Measurements from ENCODE around the gene ZDBF2.

ZDBF2 gene

GRCh38 chr2:206229642-206230041 lies 44.8 kb upstream of the ZDBF2 start:
- ATAC-seq: no peak
- TF ChIP-seq PATZ1 (CRISPR knock-in tag; IDR thresholded peaks at IDR 0.05; ENCODE audit: borderline replicate concordance): no peak
- TF ChIP-seq CSRNP3 (CRISPR knock-in tag; IDR thresholded peaks at IDR 0.05): no peak
- no peak for TF ChIP-seq ZFP30 (CRISPR knock-in tag; IDR thresholded peaks at IDR 0.05)
- TF ChIP-seq PPARA (CRISPR knock-in tag; IDR thresholded peaks at IDR 0.05; ENCODE audit: borderline replicate concordance): no peak
- no peak for TF ChIP-seq OSR1 (CRISPR knock-in tag; IDR thresholded peaks at IDR 0.05)
- no peak for TF ChIP-seq RARB (CRISPR knock-in tag; IDR thresholded peaks at IDR 0.05)
- no peak for TF ChIP-seq SNAI2 (CRISPR knock-in tag; IDR thresholded peaks at IDR 0.05)
- no peak for TF ChIP-seq ZNF565 (CRISPR knock-in tag; conservative IDR thresholded peaks at IDR 0.05; ENCODE audit: low read depth)

GRCh38 chr2:206230060-206230762 lies 44.3 kb upstream of the ZDBF2 start:
- TF ChIP-seq ESRRG (CRISPR knock-in tag; IDR thresholded peaks at IDR 0.05) (no peak), POU6F1 (CRISPR knock-in tag; IDR thresholded peaks at IDR 0.05; ENCODE audit: borderline replicate concordance, low read depth) (no peak), ZFP3 (CRISPR knock-in tag; IDR thresholded peaks at IDR 0.05) (no peak), TOX (CRISPR knock-in tag; IDR thresholded peaks at IDR 0.05; ENCODE audit: borderline replicate concordance) (no peak), ZNF8 (CRISPR knock-in tag; IDR thresholded peaks at IDR 0.05) (no peak), ZNF70 (CRISPR knock-in tag; IDR thresholded peaks at IDR 0.05) (no peak), OSR1 (CRISPR knock-in tag; IDR thresholded peaks at IDR 0.05) (no peak), SNAI2 (CRISPR knock-in tag; IDR thresholded peaks at IDR 0.05) (no peak)
- ATAC-seq: peak; percentile 31; the same call in 1 of the 3 replicates

GRCh38 chr2:206231669-206232286 lies 42.7 kb upstream of the ZDBF2 start:
- no peak for ATAC-seq
- TF ChIP-seq ZNF8 (CRISPR knock-in tag; IDR thresholded peaks at IDR 0.05): no peak
- no peak for TF ChIP-seq RARB (CRISPR knock-in tag; IDR thresholded peaks at IDR 0.05)
- no peak for TF ChIP-seq ZFP30 (CRISPR knock-in tag; IDR thresholded peaks at IDR 0.05)
- TF ChIP-seq GLIS3 (CRISPR knock-in tag; IDR thresholded peaks at IDR 0.05): no peak
- no peak for TF ChIP-seq TOX (CRISPR knock-in tag; IDR thresholded peaks at IDR 0.05; ENCODE audit: borderline replicate concordance)
- no peak for TF ChIP-seq ARNTL (CRISPR knock-in tag; IDR thresholded peaks at IDR 0.05; ENCODE audit: borderline replicate concordance, low read depth)
- TF ChIP-seq SNAI2 (CRISPR knock-in tag; IDR thresholded peaks at IDR 0.05): no peak
- no peak for TF ChIP-seq ZC3H10 (CRISPR knock-in tag; IDR thresholded peaks at IDR 0.05)
- TF ChIP-seq ZNF70 (CRISPR knock-in tag; IDR thresholded peaks at IDR 0.05): no peak
- no peak for TF ChIP-seq POU6F1 (CRISPR knock-in tag; IDR thresholded peaks at IDR 0.05; ENCODE audit: borderline replicate concordance, low read depth)
- no peak for TF ChIP-seq ESRRG (CRISPR knock-in tag; IDR thresholded peaks at IDR 0.05)
- no peak for TF ChIP-seq PPARA (CRISPR knock-in tag; IDR thresholded peaks at IDR 0.05; ENCODE audit: borderline replicate concordance)
- no peak for TF ChIP-seq TCF4 (CRISPR knock-in tag; IDR thresholded peaks at IDR 0.05; ENCODE audit: borderline replicate concordance)
- TF ChIP-seq CREB5 (CRISPR knock-in tag; IDR thresholded peaks at IDR 0.05; ENCODE audit: low read depth): no peak
- TF ChIP-seq TSHZ2 (CRISPR knock-in tag; IDR thresholded peaks at IDR 0.05): no peak
- no peak for TF ChIP-seq BACH2 (CRISPR knock-in tag; IDR thresholded peaks at IDR 0.05; ENCODE audit: borderline replicate concordance)
- TF ChIP-seq ISL1 (CRISPR knock-in tag; IDR thresholded peaks at IDR 0.05): no peak
- no peak for TF ChIP-seq ZNF565 (CRISPR knock-in tag; conservative IDR thresholded peaks at IDR 0.05; ENCODE audit: low read depth)
- no peak for TF ChIP-seq OSR1 (CRISPR knock-in tag; IDR thresholded peaks at IDR 0.05)

Measured in SK-N-SH treated with all-trans-retinoic acid at 6 μM for 48 hours (cell line).